Measurements from ENCODE around the gene DYNC1LI1.
A peak's percentile ranks its signal among the peaks of the same experiment; 100 is the strongest.

DYNC1LI1 gene

GRCh38 chr3:32593903-32594525, 23.4 kb upstream of the DYNC1LI1 start:
- DNase-seq = no peak
- Histone ChIP-seq H3K9me3 (ENCODE audit: insufficient read depth, low read depth, low read length) (no peaks in the 10 kb centered on the region), H4K91ac (ENCODE audit: low read depth, low read length) (no peak overlapping the region), H3K36me3 (ENCODE audit: control insufficient read depth in 1 of 2, insufficient read depth in 2 of 2, low read length in 2 of 2) (no peaks in the 10 kb centered on the region), H3K9ac (ENCODE audit: low read length) (no peak overlapping the region), H3K23ac (ENCODE audit: low read length) (no peak overlapping the region), H3K27ac (ENCODE audit: low read depth, low read length) (no peak overlapping the region), H3K18ac (ENCODE audit: low read length) (no peak overlapping the region), H3K79me1 (ENCODE audit: low read length) (no peaks in the 10 kb centered on the region), H4K12ac (ENCODE audit: low read depth, low read length) (no peak overlapping the region), H3K27me3 (ENCODE audit: insufficient read depth, low read length) (no peaks in the 10 kb centered on the region), H4K8ac (ENCODE audit: low read depth, low read length) (no peak overlapping the region), H2AK5ac (ENCODE audit: low read length) (no peak overlapping the region), H3K4me2 (ENCODE audit: low read length) (no peak overlapping the region), H3K4me1 (ENCODE audit: control insufficient read depth in 1 of 2, insufficient read depth in 2 of 2, low read length in 2 of 2) (no peaks in the 10 kb centered on the region), H2BK5ac (ENCODE audit: low read depth, low read length, poor library complexity) (no peak overlapping the region), H3K14ac (ENCODE audit: low read length) (no peak overlapping the region), H3K79me2 (ENCODE audit: control insufficient read depth, insufficient read depth, low read length, poor library complexity) (no peaks in the 10 kb centered on the region), H2BK120ac (ENCODE audit: insufficient read depth, low read length, poor library complexity) (no peak overlapping the region), H2AFZ (ENCODE audit: insufficient read depth, low read length, poor library complexity) (no peak overlapping the region), H2BK12ac (ENCODE audit: low read length) (no peak overlapping the region), H3K4ac (ENCODE audit: low read depth, low read length) (no peak overlapping the region), H3K4me3 (ENCODE audit: low read depth, low read length) (no peak overlapping the region)
- no CpG with 5 or more reads among the region's 4 CpGs for WGBS (ENCODE audit: extremely low coverage, insufficient coverage, insufficient read length)

DNA sequence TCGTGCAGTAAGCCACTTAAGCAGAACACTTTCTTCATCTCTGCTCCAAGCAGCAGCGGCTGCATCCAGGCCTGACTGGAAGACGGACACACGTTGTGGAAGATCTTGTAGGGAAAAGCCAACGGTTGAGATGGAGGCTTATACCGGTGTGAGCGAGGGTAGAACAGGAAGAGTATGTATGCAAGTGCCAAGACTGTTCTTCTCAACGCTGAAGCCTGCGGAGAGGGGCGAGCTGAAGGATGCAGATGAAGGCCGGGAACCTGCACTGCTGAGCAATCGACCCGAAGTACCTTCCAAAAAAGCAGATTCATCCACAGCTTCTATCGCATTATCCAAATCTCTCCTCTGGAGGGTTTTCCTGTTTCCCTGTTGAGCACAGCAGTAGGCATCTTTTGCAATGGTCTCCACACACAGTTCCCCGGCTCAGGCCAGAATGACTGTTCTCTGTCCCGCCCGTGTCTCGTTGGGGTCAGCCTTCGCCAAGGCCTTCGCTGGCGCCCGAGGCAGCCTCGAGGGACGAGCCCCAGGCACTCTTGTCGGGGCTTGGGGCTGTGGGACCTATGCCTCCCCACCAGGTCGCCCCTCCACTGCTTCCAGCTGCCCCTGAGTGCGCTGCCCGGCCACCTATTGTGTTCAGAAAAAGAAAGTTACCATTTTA, 22.2 kb upstream of the DYNC1LI1 start:
- Histone ChIP-seq H3K36me3 (ENCODE audit: control insufficient read depth in 1 of 2, insufficient read depth in 2 of 2, low read length in 2 of 2) (no peaks in the 10 kb centered on the region), H3K18ac (ENCODE audit: low read length) (no peak overlapping the region), H3K27me3 (ENCODE audit: insufficient read depth, low read length) (no peaks in the 10 kb centered on the region), H3K9me3 (ENCODE audit: insufficient read depth, low read depth, low read length) (no peaks in the 10 kb centered on the region), H3K4me3 (ENCODE audit: low read depth, low read length) (no peak overlapping the region), H3K4ac (ENCODE audit: low read depth, low read length) (no peak overlapping the region), H2BK5ac (ENCODE audit: low read depth, low read length, poor library complexity) (no peak overlapping the region), H3K23ac (ENCODE audit: low read length) (no peak overlapping the region), H4K91ac (ENCODE audit: low read depth, low read length) (no peak overlapping the region), H4K12ac (ENCODE audit: low read depth, low read length) (no peak overlapping the region), H3K4me1 (ENCODE audit: control insufficient read depth in 1 of 2, insufficient read depth in 2 of 2, low read length in 2 of 2) (no peaks in the 10 kb centered on the region), H3K27ac (ENCODE audit: low read depth, low read length) (no peak overlapping the region), H4K8ac (ENCODE audit: low read depth, low read length) (no peak overlapping the region), H3K79me2 (ENCODE audit: control insufficient read depth, insufficient read depth, low read length, poor library complexity) (no peaks in the 10 kb centered on the region), H2AK5ac (ENCODE audit: low read length) (no peak overlapping the region), H3K79me1 (ENCODE audit: low read length) (no peaks in the 10 kb centered on the region), H2AFZ (ENCODE audit: insufficient read depth, low read length, poor library complexity) (no peak overlapping the region), H3K4me2 (ENCODE audit: low read length) (no peak overlapping the region), H2BK12ac (ENCODE audit: low read length) (no peak overlapping the region), H2BK120ac (ENCODE audit: insufficient read depth, low read length, poor library complexity) (no peak overlapping the region), H3K9ac (ENCODE audit: low read length) (no peak overlapping the region), H3K14ac (ENCODE audit: low read length) (no peak overlapping the region)
- WGBS (ENCODE audit: extremely low coverage, insufficient coverage, insufficient read length) = no CpG with 5 or more reads among the region's 28 CpGs
- DNase-seq = peak in 1 of 2 donors; percentile 52

DNA sequence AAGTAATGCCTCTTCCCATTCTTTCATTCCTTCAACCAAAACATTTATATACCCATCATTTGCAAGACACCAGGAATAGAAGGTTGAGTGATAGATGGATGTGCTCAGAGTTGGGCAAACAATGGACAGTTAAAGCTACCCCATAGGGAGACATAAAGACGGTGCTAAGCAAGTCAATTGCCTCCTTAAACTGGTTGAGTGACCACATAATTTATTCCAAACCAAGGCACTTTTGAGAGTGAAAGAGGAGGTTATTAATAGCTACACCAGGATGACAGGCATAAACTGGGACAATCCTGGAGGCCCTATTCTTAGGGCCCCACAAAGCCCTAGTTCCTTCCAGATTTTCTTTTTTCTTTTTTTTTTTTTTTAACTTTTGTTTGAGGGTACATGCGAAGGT, 21.4 kb upstream of the DYNC1LI1 start:
- Histone ChIP-seq H3K14ac (ENCODE audit: low read length) (no peak overlapping the region), H3K4ac (ENCODE audit: low read depth, low read length) (no peak overlapping the region), H2BK12ac (ENCODE audit: low read length) (no peak overlapping the region), H3K4me3 (ENCODE audit: low read depth, low read length) (no peak overlapping the region), H2BK5ac (ENCODE audit: low read depth, low read length, poor library complexity) (no peak overlapping the region), H3K27ac (ENCODE audit: low read depth, low read length) (no peak overlapping the region), H3K36me3 (ENCODE audit: control insufficient read depth in 1 of 2, insufficient read depth in 2 of 2, low read length in 2 of 2) (no peaks in the 10 kb centered on the region), H2AK5ac (ENCODE audit: low read length) (no peak overlapping the region), H3K23ac (ENCODE audit: low read length) (no peak overlapping the region), H3K27me3 (ENCODE audit: insufficient read depth, low read length) (no peaks in the 10 kb centered on the region), H3K79me2 (ENCODE audit: control insufficient read depth, insufficient read depth, low read length, poor library complexity) (no peaks in the 10 kb centered on the region), H2BK120ac (ENCODE audit: insufficient read depth, low read length, poor library complexity) (no peak overlapping the region), H4K91ac (ENCODE audit: low read depth, low read length) (no peak overlapping the region), H2AFZ (ENCODE audit: insufficient read depth, low read length, poor library complexity) (no peak overlapping the region), H4K12ac (ENCODE audit: low read depth, low read length) (no peak overlapping the region), H4K8ac (ENCODE audit: low read depth, low read length) (no peak overlapping the region), H3K9me3 (ENCODE audit: insufficient read depth, low read depth, low read length) (no peaks in the 10 kb centered on the region), H3K4me2 (ENCODE audit: low read length) (no peak overlapping the region), H3K79me1 (ENCODE audit: low read length) (no peaks in the 10 kb centered on the region), H3K18ac (ENCODE audit: low read length) (no peak overlapping the region), H3K9ac (ENCODE audit: low read length) (no peak overlapping the region), H3K4me1 (ENCODE audit: control insufficient read depth in 1 of 2, insufficient read depth in 2 of 2, low read length in 2 of 2) (no peaks in the 10 kb centered on the region)
- no CpG with 5 or more reads among the region's 2 CpGs for WGBS (ENCODE audit: extremely low coverage, insufficient coverage, insufficient read length)
- no peak for DNase-seq

- Histone ChIP-seq H3K9ac (ENCODE audit: low read length) (no peak overlapping the region), H4K91ac (ENCODE audit: low read depth, low read length) (no peak overlapping the region), H3K4me3 (ENCODE audit: low read depth, low read length) (no peak overlapping the region), H3K18ac (ENCODE audit: low read length) (no peak overlapping the region), H3K4me1 (ENCODE audit: control insufficient read depth in 1 of 2, insufficient read depth in 2 of 2, low read length in 2 of 2) (no peaks in the 10 kb centered on the region), H4K8ac (ENCODE audit: low read depth, low read length) (no peak overlapping the region), H3K36me3 (ENCODE audit: control insufficient read depth in 1 of 2, insufficient read depth in 2 of 2, low read length in 2 of 2) (no peaks in the 10 kb centered on the region), H3K14ac (ENCODE audit: low read length) (no peak overlapping the region), H3K23ac (ENCODE audit: low read length) (no peak overlapping the region), H2BK5ac (ENCODE audit: low read depth, low read length, poor library complexity) (no peak overlapping the region), H3K27ac (ENCODE audit: low read depth, low read length) (no peak overlapping the region), H2AFZ (ENCODE audit: insufficient read depth, low read length, poor library complexity) (no peak overlapping the region), H3K4me2 (ENCODE audit: low read length) (no peak overlapping the region), H3K79me2 (ENCODE audit: control insufficient read depth, insufficient read depth, low read length, poor library complexity) (no peaks in the 10 kb centered on the region), H4K12ac (ENCODE audit: low read depth, low read length) (no peak overlapping the region), H3K9me3 (ENCODE audit: insufficient read depth, low read depth, low read length) (no peaks in the 10 kb centered on the region), H2BK120ac (ENCODE audit: insufficient read depth, low read length, poor library complexity) (no peak overlapping the region), H2BK12ac (ENCODE audit: low read length) (no peak overlapping the region), H2AK5ac (ENCODE audit: low read length) (no peak overlapping the region), H3K79me1 (ENCODE audit: low read length) (no peaks in the 10 kb centered on the region), H3K4ac (ENCODE audit: low read depth, low read length) (no peak overlapping the region), H3K27me3 (ENCODE audit: insufficient read depth, low read length) (no peaks in the 10 kb centered on the region)
- DNase-seq = peak in 1 of 2 donors; percentile 45
- WGBS (ENCODE audit: extremely low coverage, insufficient coverage, insufficient read length) = no CpG with 5 or more reads among the region's 4 CpGs
These were observed 20.5 kb upstream of the DYNC1LI1 start for GRCh38 chr3:32591186-32591585.

Measured in trophoblast cell (in vitro differentiated cells and primary cell).